ENCODE results near the gene LRRTM4. TPM values are rescaled to one million over a fixed set of nuclear protein-coding genes. Genes with fewer than 3 reads are reported as not detected.
A peak's percentile ranks its signal among the peaks of the same experiment; 100 is the strongest.

LRRTM4 gene
- total RNA-seq, 1 experiment from 2014 or later, result 12.0 TPM

DNA sequence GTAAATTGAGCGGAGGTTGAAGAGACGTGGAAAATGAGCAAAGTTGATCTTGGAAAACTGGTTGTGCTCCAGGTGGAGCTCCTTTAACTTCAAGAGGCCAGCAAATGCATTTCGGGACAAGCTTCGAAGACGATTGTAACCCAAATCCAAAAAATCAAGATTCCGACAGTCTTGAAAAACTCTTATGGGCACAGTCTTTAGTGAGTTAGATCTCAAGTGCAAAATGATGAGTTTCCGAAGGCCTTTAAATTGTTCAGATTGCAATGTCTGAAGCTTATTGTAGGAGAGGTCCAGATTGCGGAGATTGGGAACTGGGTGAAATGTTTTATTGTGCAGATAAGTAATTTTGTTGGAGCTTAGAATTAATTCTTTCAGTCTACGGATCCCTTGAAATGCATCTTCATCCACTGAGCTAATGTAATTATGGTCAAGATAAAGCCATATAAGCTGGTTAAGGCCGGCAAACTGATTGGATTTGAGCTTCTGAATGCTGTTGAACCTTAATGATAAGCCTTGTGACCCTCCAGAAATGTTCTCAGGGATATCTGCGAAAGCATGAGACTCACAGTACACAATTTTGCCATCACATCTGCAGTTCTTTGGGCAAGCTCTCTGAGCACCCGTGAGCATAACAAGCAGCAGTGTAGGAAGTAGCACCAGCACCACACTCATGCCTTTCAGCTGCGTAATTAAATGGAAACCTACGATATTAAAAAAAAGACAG lies 2.9 kb downstream of the LRRTM4 start:
- no peak overlapping the region; the same call in 1 of the 2 replicates for H3K14ac ChIP-seq (ENCODE audit: insufficient read depth, low read length)
- H4K20me1 ChIP-seq (ENCODE audit: control insufficient read depth, insufficient read depth, insufficient read length), result no peaks in the 10 kb centered on the region
- no CpG with 5 or more reads among the region's 14 CpGs for WGBS (ENCODE audit: extremely low coverage, insufficient read length, low lambda C conversion rate)
- H4K5ac ChIP-seq (ENCODE audit: insufficient read length, low read depth, low read length), result no peak overlapping the region
- no peak for TF ChIP-seq CTCF (conservative IDR thresholded peaks at IDR 0.05)
- H3K27ac ChIP-seq (ENCODE audit: insufficient read length, low read depth, low read length), result peak overlapping the region; percentile 91
- no peak overlapping the region for H2BK120ac ChIP-seq (ENCODE audit: low read depth, low read length, poor library complexity, severe bottlenecking)
- H2BK15ac ChIP-seq (ENCODE audit: low read depth, low read length), result no peak overlapping the region
- no peak overlapping the region for H2BK5ac ChIP-seq (ENCODE audit: insufficient read length, low read length)
- H3K79me2 ChIP-seq (ENCODE audit: insufficient read depth, low read length), result peaks cover 5% of the 10 kb centered on the region; the same call in 1 of the 2 replicates
- H3K9ac ChIP-seq (ENCODE audit: extremely low read depth, insufficient read length, low read length), result no peak overlapping the region
- H3K4me1 ChIP-seq (ENCODE audit: insufficient read depth, low read length), result peaks cover 11% of the 10 kb centered on the region; the same call in 1 of the 2 replicates
- H2AK5ac ChIP-seq (ENCODE audit: insufficient read length, low read length), result no peak overlapping the region
- H2AFZ ChIP-seq (ENCODE audit: low read length), result no peak overlapping the region
- H2BK20ac ChIP-seq (ENCODE audit: low read depth, low read length, poor library complexity, severe bottlenecking), result no peak overlapping the region
- no peak overlapping the region for H3K4ac ChIP-seq (ENCODE audit: low read depth, low read length)
- DNase-seq, result no peak
- H3K79me1 ChIP-seq (ENCODE audit: insufficient read depth, low read depth, low read length, poor library complexity, severe bottlenecking), result no peaks in the 10 kb centered on the region
- no peak overlapping the region for H4K8ac ChIP-seq (replicated peaks; ENCODE audit: insufficient read length, low read depth, low read length)
- H3K4me3 Mint-ChIP-seq, result peak overlapping the region in 1 of 2 experiments; percentile 53; a peak in 2 of 5 replicates
- no peak overlapping the region for H3K23ac ChIP-seq (ENCODE audit: insufficient read length, low read depth, low read length)
- H3K27ac Mint-ChIP-seq, result peak overlapping the region; percentile 85 to 100 (median 98); a peak in 6 of 7 replicates
- no peak overlapping the region for H3K4me2 ChIP-seq (ENCODE audit: insufficient read depth, insufficient read length, low read length)
- peak overlapping the region; percentile 3 for H3K18ac ChIP-seq (ENCODE audit: insufficient read length, low read depth, low read length)
- peaks cover 12 to 15% (median 13%) of the 10 kb centered on the region in 3 experiments for H3K36me3 Mint-ChIP-seq (ENCODE audit: insufficient read depth in 1 of 3, low read depth in 3 of 3)
- H3K23me2 ChIP-seq (ENCODE audit: insufficient read length, low read depth, low read length, poor library complexity, severe bottlenecking), result no peaks in the 10 kb centered on the region
- H3T11ph ChIP-seq (ENCODE audit: low read length), result no peak overlapping the region
- no peaks in the 10 kb centered on the region for H3K9me3 ChIP-seq (ENCODE audit: control insufficient read depth, low read depth, low read length)
- H3K27me3 ChIP-seq (ENCODE audit: insufficient read depth, low read length), result no peaks in the 10 kb centered on the region
- no peak overlapping the region for H4K91ac ChIP-seq (ENCODE audit: insufficient read length, low read depth, low read length)
- H3K27me3 Mint-ChIP-seq (ENCODE audit: low read depth), result no peaks in the 10 kb centered on the region
- H3K4me1 Mint-ChIP-seq, result peaks cover 61 to 68% of the 10 kb centered on the region in 2 experiments
- H3K9me3 Mint-ChIP-seq, result peaks cover 0 to 4% of the 10 kb centered on the region in 2 experiments; a peak in 2 of 5 replicates
- no peak overlapping the region for H2BK12ac ChIP-seq (ENCODE audit: insufficient read length, low read depth, low read length)
- no peak overlapping the region for H3K56ac ChIP-seq (ENCODE audit: insufficient read length, low read depth, low read length)
